PC-3 (cell line): ENCODE results near the gene CKAP4. TPM values are rescaled to one million over a fixed set of nuclear protein-coding genes. Genes with fewer than 3 reads are reported as not detected.

Source experiments
- ATAC-seq: fragments of 200-7000 bp; cut with Tn5 transposase; 2 replicates; pipeline ENCODE4 v1.9.1; 2020; ENCODE audit warnings: mild to moderate bottlenecking, moderate library complexity
- BruUV-seq: library from RNA; stranded (reverse); fragments of 400-500 nt; replicated peaks from 2 replicates; lab custom pipeline; 2021; lab: Mats Ljungman, UMichigan
- CTCF ChIA-PET: fragments of 300-600 bp; sonication (Branson Sonifier 250); formaldehyde crosslinking; loops from one replicate; lab custom pipeline; 2022; ENCODE audit warnings: antibody characterized with exemption; lab: Charles Lee
- POLR2A ChIA-PET: fragments of 300-600 bp; sonication (Branson Sonifier 250); formaldehyde crosslinking; loops from one replicate; lab custom pipeline; 2022; ENCODE audit warnings: antibody characterized with exemption; ENCODE audit not compliant: unreplicated experiment; lab: Charles Lee
- DNase-seq: peaks from one replicate; pipeline ENCODE4 v3.0.0-alpha.2; 2015
- H2AFZ ChIP-seq: fragments of 300-600 bp; sonication (generic); 2 replicates; pipeline ENCODE4 v1.6.0; 2016; ENCODE audit warnings: antibody characterized with exemption, low read length
- H3F3A ChIP-seq: fragments of 300-600 bp; sonication (generic); one replicate; pipeline ENCODE4 v1.6.0; 2017; ENCODE audit warnings: antibody characterized with exemption, low read length, control low read depth, mild to moderate bottlenecking; ENCODE audit not compliant: unreplicated experiment
- H3K27ac ChIP-seq: fragments of 300-600 bp; sonication (generic); 2 replicates; pipeline ENCODE4 v1.5.1; 2016; ENCODE audit warnings: mild to moderate bottlenecking, low read length
- H3K27me3 ChIP-seq: fragments of 300-600 bp; sonication (generic); 2 replicates; pipeline ENCODE4 v1.6.1; 2016; ENCODE audit warnings: low read length, mixed read lengths
- H3K36me3 ChIP-seq: fragments of 300-600 bp; sonication (generic); 2 replicates; pipeline ENCODE4 v1.6.1; 2016; ENCODE audit warnings: low read depth, mixed run types, low read length, mixed read lengths
- H3K4me1 ChIP-seq: fragments of 300-600 bp; sonication (generic); 2 replicates; pipeline ENCODE4 v1.5.1; 2016; ENCODE audit warnings: low read length; ENCODE audit not compliant: insufficient read depth
- H3K4me2 ChIP-seq: fragments of 300-600 bp; sonication (generic); 2 replicates; pipeline ENCODE4 v1.6.0; 2016; ENCODE audit warnings: low read length
- H3K4me3 ChIP-seq: fragments of 300-600 bp; sonication (generic); 2 replicates; pipeline ENCODE4 v1.5.1; 2016; ENCODE audit warnings: mild to moderate bottlenecking, low read length, mixed read lengths
- H3K79me2 ChIP-seq: fragments of 300-600 bp; sonication (generic); 2 replicates; pipeline ENCODE4 v1.6.1; 2017; ENCODE audit warnings: low read length, mixed read lengths
- H3K9ac ChIP-seq: fragments of 300-600 bp; sonication (generic); 2 replicates; pipeline ENCODE4 v1.6.0; 2016; ENCODE audit warnings: mild to moderate bottlenecking, low read length
- H3K9me2 ChIP-seq: fragments of 300-600 bp; sonication (generic); replicated peaks from 2 replicates; pipeline ENCODE4 v1.6.1; 2016; ENCODE audit warnings: mixed run types, low read length, mixed read lengths
- H3K9me3 ChIP-seq: fragments of 300-600 bp; sonication (generic); 2 replicates; pipeline ENCODE4 v1.6.1; 2016; ENCODE audit warnings: low read length, mixed read lengths
- H4K20me1 ChIP-seq: fragments of 300-600 bp; sonication (generic); 2 replicates; pipeline ENCODE4 v1.6.1; 2016; ENCODE audit warnings: low read length, mixed read lengths
- EZH2 ChIP-seq: fragments of 300-600 bp; sonication (generic); IDR thresholded peaks from one replicate; pipeline ENCODE4 v1.6.1; 2017; ENCODE audit warnings: antibody characterized with exemption, mild to moderate bottlenecking, low read length; ENCODE audit not compliant: unreplicated experiment
- EZH2phosphoT487 ChIP-seq: fragments of 300-600 bp; sonication (generic); IDR thresholded peaks from 2 replicates; pipeline ENCODE4 v1.6.1; 2018; ENCODE audit warnings: mild to moderate bottlenecking, antibody characterized with exemption, low read length, borderline replicate concordance
- intact Hi-C: fragments of 100-400 bp; cut with micrococcal nuclease; formaldehyde crosslinking; loops from 2 replicates; pipeline ENCODE4 v1.9.0; 2023
- total RNA-seq: library from RNA; depleted of rRNA; stranded (reverse); fragments of >200 nt; gene quantifications from 2 replicates; pipeline ENCODE4 v1.2.3, GENCODE V29; 2014
- TF ChIP-seq, protein P1 (sequence below): fragments of 300-600 bp; sonication (generic); conservative IDR thresholded peaks from 2 replicates; pipeline ENCODE4 v1.5.1; 2017; ENCODE audit warnings: antibody characterized with exemption, low read depth, mild to moderate bottlenecking, low read length

Gene CKAP4
- total RNA-seq, 1 experiment from 2014 or later, result 76.3 TPM

DNA sequence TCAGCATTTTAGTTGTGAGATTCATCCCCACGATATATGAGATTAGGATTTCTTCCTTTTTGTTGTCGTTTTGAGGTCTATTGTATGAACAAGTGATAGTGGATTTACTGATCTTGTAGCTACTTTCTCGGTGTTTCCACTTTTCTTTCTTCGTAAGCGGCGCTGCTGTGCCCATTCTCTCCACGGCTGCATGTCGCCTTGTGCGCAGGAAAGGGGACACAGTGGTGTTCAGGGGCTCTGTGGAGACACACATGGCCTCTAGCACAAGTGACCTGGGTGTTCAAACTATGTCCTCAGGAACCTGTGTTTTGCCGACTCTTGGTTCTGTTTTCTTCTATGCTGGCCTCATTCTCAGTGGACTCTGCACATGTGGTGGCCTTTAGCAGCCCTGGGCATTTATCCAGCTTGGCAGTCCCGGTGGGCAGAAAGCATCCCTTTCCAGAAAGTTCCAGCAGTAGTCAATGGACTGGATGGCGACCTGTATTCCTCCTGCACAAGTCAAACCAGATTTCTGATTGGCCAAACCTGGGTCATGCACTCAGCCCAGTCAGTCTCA lies 18.7 kb downstream of the CKAP4 start:
- Histone ChIP-seq H3K9me2 (no peaks in the 10 kb centered on the region), H3K9me3 (no peaks in the 10 kb centered on the region), H3K4me1 (peaks cover 11% of the 10 kb centered on the region), H4K20me1 (no peaks in the 10 kb centered on the region), H3K27me3 (no peaks in the 10 kb centered on the region), H3K4me3 (no peak overlapping the region), H3K79me2 (no peaks in the 10 kb centered on the region), H3K27ac (no peak overlapping the region), H3F3A (no peaks in the 10 kb centered on the region), H3K9ac (no peak overlapping the region), H3K4me2 (no peak overlapping the region), H3K36me3 (no peaks in the 10 kb centered on the region), H2AFZ (no peak overlapping the region)
- no peak for TF ChIP-seq EZH2
- TF ChIP-seq, protein P1, sequence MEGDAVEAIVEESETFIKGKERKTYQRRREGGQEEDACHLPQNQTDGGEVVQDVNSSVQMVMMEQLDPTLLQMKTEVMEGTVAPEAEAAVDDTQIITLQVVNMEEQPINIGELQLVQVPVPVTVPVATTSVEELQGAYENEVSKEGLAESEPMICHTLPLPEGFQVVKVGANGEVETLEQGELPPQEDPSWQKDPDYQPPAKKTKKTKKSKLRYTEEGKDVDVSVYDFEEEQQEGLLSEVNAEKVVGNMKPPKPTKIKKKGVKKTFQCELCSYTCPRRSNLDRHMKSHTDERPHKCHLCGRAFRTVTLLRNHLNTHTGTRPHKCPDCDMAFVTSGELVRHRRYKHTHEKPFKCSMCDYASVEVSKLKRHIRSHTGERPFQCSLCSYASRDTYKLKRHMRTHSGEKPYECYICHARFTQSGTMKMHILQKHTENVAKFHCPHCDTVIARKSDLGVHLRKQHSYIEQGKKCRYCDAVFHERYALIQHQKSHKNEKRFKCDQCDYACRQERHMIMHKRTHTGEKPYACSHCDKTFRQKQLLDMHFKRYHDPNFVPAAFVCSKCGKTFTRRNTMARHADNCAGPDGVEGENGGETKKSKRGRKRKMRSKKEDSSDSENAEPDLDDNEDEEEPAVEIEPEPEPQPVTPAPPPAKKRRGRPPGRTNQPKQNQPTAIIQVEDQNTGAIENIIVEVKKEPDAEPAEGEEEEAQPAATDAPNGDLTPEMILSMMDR, result no peak
- TF ChIP-seq EZH2phosphoT487, result no peak
- intact Hi-C loops, result loop anchor here (5.0 kb wide), 1 partner anchor 688 kb away; no protein-coding TSS in a partner anchor
- ChIA-PET CTCF (no interaction called here), POLR2A (interaction anchor here (0.6 kb wide), 2 partner anchors 100 to 885 kb away, joined by 3 to 4 read pairs; no protein-coding TSS in a partner anchor)
- DNase-seq (no peak), ATAC-seq (no peak)
- no TSS peak for BruUV-seq

DNA sequence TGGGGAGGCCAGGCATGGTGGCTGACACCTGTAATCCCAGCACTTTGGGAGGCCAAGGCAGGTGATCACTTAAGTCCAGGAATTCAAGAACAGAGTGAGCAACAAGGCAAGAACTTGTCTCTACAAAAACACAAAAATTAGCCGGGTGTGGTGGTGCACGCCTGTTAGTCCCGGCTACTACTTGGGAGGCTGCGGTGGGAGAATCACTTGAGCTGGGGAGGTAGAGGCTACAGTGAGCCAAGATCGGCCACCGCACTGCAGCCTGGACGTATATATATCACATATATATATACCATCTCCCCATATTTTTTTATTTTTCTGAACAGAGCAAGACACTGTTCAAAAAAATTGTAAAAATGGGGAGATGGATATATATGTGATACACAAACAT lies 19.5 kb downstream of the CKAP4 start:
- H3K79me2 ChIP-seq, result no peaks in the 10 kb centered on the region
- no peak overlapping the region for H3K4me2 ChIP-seq
- TF ChIP-seq, protein P1, result no peak
- TF ChIP-seq EZH2 (no peak), EZH2phosphoT487 (no peak)
- ChIA-PET CTCF (interaction anchor here (0.6 to 1.0 kb wide), 3 partner anchors 54 to 808 kb away, joined by 3 to 6 read pairs (median 4); no protein-coding TSS in a partner anchor), POLR2A (interaction anchor here (0.6 kb wide), 1 partner anchor 101 kb away, joined by 3 read pairs; no protein-coding TSS in a partner anchor)
- no peaks in the 10 kb centered on the region for H3K9me2 ChIP-seq
- H3K9ac ChIP-seq, result no peak overlapping the region
- H2AFZ ChIP-seq, result no peak overlapping the region
- no peaks in the 10 kb centered on the region for H3K36me3 ChIP-seq
- no peaks in the 10 kb centered on the region for H3K27me3 ChIP-seq
- no peaks in the 10 kb centered on the region for H3K9me3 ChIP-seq
- DNase-seq (no peak), ATAC-seq (no peak)
- H3K4me3 ChIP-seq, result no peak overlapping the region
- no peaks in the 10 kb centered on the region for H4K20me1 ChIP-seq
- intact Hi-C loops, result loop anchor here (5.0 kb wide), 1 partner anchor 689 kb away; no protein-coding TSS in a partner anchor
- BruUV-seq, result no TSS peak
- H3F3A ChIP-seq, result no peaks in the 10 kb centered on the region
- no peak overlapping the region for H3K27ac ChIP-seq
- peaks cover 11% of the 10 kb centered on the region for H3K4me1 ChIP-seq
